A673 (cell line): ENCODE results near the gene SMAD4.

Experiments used
- EZH2 ChIP-seq: fragments of 200-600 bp; sonication (generic); IDR thresholded peaks from 2 replicates; pipeline ENCODE4 v1.6.1; 2017; ENCODE audit warnings: borderline replicate concordance, low read depth, mild to moderate bottlenecking, mixed read lengths, antibody characterized with exemption, low read length; ENCODE audit not compliant: poor library complexity, severe bottlenecking
- TF ChIP-seq, protein P1 (sequence below): fragments of 300-800, 200-600 bp; sonication (generic); conservative IDR thresholded peaks from 2 replicates; pipeline ENCODE4 v1.5.1; 2017; ENCODE audit warnings: low read depth, mild to moderate bottlenecking, antibody characterized with exemption, low read length, moderate library complexity, mixed read lengths

- TF ChIP-seq EZH2: no peak
- TF ChIP-seq, protein P1, sequence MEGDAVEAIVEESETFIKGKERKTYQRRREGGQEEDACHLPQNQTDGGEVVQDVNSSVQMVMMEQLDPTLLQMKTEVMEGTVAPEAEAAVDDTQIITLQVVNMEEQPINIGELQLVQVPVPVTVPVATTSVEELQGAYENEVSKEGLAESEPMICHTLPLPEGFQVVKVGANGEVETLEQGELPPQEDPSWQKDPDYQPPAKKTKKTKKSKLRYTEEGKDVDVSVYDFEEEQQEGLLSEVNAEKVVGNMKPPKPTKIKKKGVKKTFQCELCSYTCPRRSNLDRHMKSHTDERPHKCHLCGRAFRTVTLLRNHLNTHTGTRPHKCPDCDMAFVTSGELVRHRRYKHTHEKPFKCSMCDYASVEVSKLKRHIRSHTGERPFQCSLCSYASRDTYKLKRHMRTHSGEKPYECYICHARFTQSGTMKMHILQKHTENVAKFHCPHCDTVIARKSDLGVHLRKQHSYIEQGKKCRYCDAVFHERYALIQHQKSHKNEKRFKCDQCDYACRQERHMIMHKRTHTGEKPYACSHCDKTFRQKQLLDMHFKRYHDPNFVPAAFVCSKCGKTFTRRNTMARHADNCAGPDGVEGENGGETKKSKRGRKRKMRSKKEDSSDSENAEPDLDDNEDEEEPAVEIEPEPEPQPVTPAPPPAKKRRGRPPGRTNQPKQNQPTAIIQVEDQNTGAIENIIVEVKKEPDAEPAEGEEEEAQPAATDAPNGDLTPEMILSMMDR: no peak
These were observed 22.2 kb upstream of the SMAD4 start for GRCh38 chr18:51007790-51008139.
